Parathyroid adenoma (tissue), 2 donors: ENCODE data around the gene CAMLG.
A peak's percentile ranks its signal among the peaks of the same experiment; 100 is the strongest.

Source experiments
- H2AFZ ChIP-seq: fragments of 300-600 bp; sonication (generic); one replicate; pipeline ENCODE4 v1.7.0; 2017; ENCODE audit warnings: antibody characterized with exemption, mild to moderate bottlenecking
- H3K27ac ChIP-seq: fragments of 300-600 bp; sonication (generic); one replicate; pipeline ENCODE4 v1.7.0; 2017
- H3K27me3 ChIP-seq: fragments of 300-600 bp; sonication (generic); one replicate; pipeline ENCODE4 v1.7.0; 2017; ENCODE audit warnings: low read length; ENCODE audit not compliant: control insufficient read depth, insufficient read depth
- H3K36me3 ChIP-seq: fragments of 300-600 bp; sonication (generic); one replicate; pipeline ENCODE4 v1.7.0; 2017; ENCODE audit warnings: low read length; ENCODE audit not compliant: control insufficient read depth, insufficient read depth
- H3K4me1 ChIP-seq: fragments of 300-600 bp; sonication (generic); one replicate; pipeline ENCODE4 v1.7.0; 2017; ENCODE audit warnings: control low read depth
- H3K4me2 ChIP-seq: fragments of 300-600 bp; sonication (generic); one replicate; pipeline ENCODE4 v1.7.0; 2017; ENCODE audit warnings: low read length
- H3K4me3 ChIP-seq: fragments of 300-600 bp; sonication (generic); one replicate; pipeline ENCODE4 v1.7.0; 2017; ENCODE audit warnings: low read depth, low read length
- H3K79me2 ChIP-seq: fragments of 300-600 bp; sonication (generic); one replicate; pipeline ENCODE4 v1.7.0; 2017; ENCODE audit warnings: control low read depth
- H3K9ac ChIP-seq: fragments of 300-600 bp; sonication (generic); one replicate; pipeline ENCODE4 v1.7.0; 2017; ENCODE audit warnings: mild to moderate bottlenecking
- H3K9me3 ChIP-seq: fragments of 300-600 bp; sonication (generic); one replicate; pipeline ENCODE4 v1.7.0; 2017; ENCODE audit warnings: low read length; ENCODE audit not compliant: control insufficient read depth
- TF ChIP-seq, protein P1 (sequence below): fragments of 300-600 bp; sonication (generic); IDR thresholded peaks from one replicate; pipeline ENCODE4 v1.7.0; 2017; ENCODE audit warnings: antibody characterized with exemption, mild to moderate bottlenecking
- donor health status: primary hyperparathyroidism.

The CAMLG gene

GRCh38 chr5:134772461-134773125 lies 34.2 kb downstream of the CAMLG start:
- H3K9me3 ChIP-seq = no peaks in the 10 kb centered on the region
- no peaks in the 10 kb centered on the region for H3K36me3 ChIP-seq
- TF ChIP-seq, protein P1, sequence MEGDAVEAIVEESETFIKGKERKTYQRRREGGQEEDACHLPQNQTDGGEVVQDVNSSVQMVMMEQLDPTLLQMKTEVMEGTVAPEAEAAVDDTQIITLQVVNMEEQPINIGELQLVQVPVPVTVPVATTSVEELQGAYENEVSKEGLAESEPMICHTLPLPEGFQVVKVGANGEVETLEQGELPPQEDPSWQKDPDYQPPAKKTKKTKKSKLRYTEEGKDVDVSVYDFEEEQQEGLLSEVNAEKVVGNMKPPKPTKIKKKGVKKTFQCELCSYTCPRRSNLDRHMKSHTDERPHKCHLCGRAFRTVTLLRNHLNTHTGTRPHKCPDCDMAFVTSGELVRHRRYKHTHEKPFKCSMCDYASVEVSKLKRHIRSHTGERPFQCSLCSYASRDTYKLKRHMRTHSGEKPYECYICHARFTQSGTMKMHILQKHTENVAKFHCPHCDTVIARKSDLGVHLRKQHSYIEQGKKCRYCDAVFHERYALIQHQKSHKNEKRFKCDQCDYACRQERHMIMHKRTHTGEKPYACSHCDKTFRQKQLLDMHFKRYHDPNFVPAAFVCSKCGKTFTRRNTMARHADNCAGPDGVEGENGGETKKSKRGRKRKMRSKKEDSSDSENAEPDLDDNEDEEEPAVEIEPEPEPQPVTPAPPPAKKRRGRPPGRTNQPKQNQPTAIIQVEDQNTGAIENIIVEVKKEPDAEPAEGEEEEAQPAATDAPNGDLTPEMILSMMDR = no peak
- no peak overlapping the region for H2AFZ ChIP-seq
- H3K79me2 ChIP-seq = no peaks in the 10 kb centered on the region
- no peaks in the 10 kb centered on the region for H3K4me1 ChIP-seq
- no peak overlapping the region for H3K9ac ChIP-seq
- H3K27ac ChIP-seq = no peak overlapping the region
- no peaks in the 10 kb centered on the region for H3K27me3 ChIP-seq
- no peak overlapping the region for H3K4me2 ChIP-seq
- no peak overlapping the region for H3K4me3 ChIP-seq

GRCh38 chr5:134777366-134777765 lies 39.0 kb downstream of the CAMLG start:
- Histone ChIP-seq H3K9ac (no peak overlapping the region), H3K9me3 (no peaks in the 10 kb centered on the region), H3K27me3 (no peaks in the 10 kb centered on the region), H3K79me2 (no peaks in the 10 kb centered on the region), H3K27ac (no peak overlapping the region), H3K4me1 (no peaks in the 10 kb centered on the region), H2AFZ (no peak overlapping the region), H3K4me3 (no peak overlapping the region), H3K36me3 (no peaks in the 10 kb centered on the region), H3K4me2 (no peak overlapping the region)
- TF ChIP-seq, protein P1 = no peak

DNA sequence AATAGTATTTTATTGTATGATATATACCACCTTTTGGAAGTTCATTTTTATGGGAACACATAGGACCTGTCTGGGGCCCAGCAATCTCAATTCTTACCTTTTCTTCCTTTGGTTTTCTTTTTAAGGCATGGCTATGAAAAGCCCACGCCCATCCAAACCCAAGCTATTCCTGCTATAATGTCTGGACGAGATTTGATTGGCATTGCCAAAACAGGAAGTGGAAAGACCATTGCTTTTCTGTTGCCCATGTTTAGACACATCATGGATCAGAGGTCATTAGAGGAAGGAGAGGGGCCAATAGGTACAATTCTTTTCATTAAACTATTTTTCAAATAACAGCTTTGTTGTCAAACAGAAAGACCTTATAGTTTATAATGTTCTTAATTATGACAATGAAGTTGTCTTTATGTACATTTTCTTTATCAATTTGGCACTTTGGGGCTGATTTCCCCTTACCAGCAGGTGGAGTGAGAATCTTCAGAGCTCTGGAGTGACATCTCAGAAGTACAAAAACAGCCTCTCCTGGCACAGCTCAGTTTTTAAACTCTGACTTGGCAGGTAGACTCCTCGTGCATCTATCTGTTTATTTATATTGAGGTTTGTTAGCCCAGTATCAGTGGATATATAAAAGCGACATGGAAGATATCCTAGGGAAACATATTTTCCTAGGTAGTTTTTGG lies 46.0 kb downstream of the CAMLG start:
- no peaks in the 10 kb centered on the region for H3K27me3 ChIP-seq
- no peaks in the 10 kb centered on the region for H3K4me1 ChIP-seq
- no peak overlapping the region for H3K9ac ChIP-seq
- no peaks in the 10 kb centered on the region for H3K36me3 ChIP-seq
- no peak overlapping the region for H3K27ac ChIP-seq
- H2AFZ ChIP-seq = no peak overlapping the region
- H3K9me3 ChIP-seq = no peaks in the 10 kb centered on the region
- no peaks in the 10 kb centered on the region for H3K79me2 ChIP-seq
- no peak overlapping the region for H3K4me2 ChIP-seq
- no peak overlapping the region for H3K4me3 ChIP-seq
- TF ChIP-seq, protein P1 = peak; percentile 14

DNA sequence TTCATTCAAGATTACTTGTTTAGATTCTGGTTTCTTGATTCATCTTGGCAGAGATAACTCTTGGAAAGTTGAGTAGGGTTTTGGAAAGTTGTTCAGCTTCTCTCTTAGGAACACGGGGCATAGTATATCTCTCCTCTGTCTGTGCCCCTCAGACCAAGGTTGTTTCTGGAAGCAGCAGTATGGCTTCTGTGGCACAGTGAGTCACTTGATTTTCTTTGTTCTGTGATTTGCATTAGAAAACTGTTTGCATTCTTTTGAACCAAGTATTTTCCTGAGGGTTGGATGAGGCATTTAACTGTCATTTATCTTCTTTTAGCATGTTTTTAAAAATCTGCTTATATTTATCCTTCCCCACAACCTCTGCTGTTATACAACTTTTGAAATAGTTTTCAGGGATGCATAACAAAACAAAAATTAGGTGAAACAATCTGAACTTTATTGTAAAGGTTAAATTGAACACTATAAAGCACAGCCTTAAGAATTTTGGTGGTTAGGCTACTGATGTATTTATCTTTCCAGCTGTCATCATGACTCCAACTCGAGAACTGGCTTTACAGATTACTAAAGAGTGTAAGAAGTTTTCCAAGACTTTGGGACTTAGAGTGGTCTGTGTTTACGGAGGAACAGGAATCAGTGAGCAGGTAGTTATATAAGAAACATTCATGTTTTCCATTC lies 46.7 kb downstream of the CAMLG start:
- TF ChIP-seq, protein P1 = no peak
- Histone ChIP-seq H3K4me1 (no peaks in the 10 kb centered on the region), H3K4me2 (no peak overlapping the region), H3K79me2 (no peaks in the 10 kb centered on the region), H3K4me3 (no peak overlapping the region), H3K9me3 (no peaks in the 10 kb centered on the region), H3K27ac (no peak overlapping the region), H3K36me3 (no peaks in the 10 kb centered on the region), H3K27me3 (no peaks in the 10 kb centered on the region), H3K9ac (no peak overlapping the region), H2AFZ (no peak overlapping the region)
